Esophagus squamous epithelium (tissue), 5 donors: ENCODE measurements around the gene RASGRP2. TPM values are rescaled to one million over a fixed set of nuclear protein-coding genes. Genes with fewer than 3 reads are reported as not detected.

Experiments
- DNase-seq: peaks from one replicate; lab custom pipeline; 2025; lab: John Stamatoyannopoulos, UW
- H3K27ac ChIP-seq, 4 donors: fragments of 200-600 bp; sonication (generic); one replicate each; pipeline ENCODE4 v1.5.1; 2016 to 2019; ENCODE audit warnings: mild to moderate bottlenecking in 1 of 4
- H3K27me3 ChIP-seq, 4 donors: fragments of 200-600 bp; sonication (generic); 1 replicate in 3 of 4; 2 replicates in 1 of 4; pipeline versions ENCODE4 v1.5.1 to v1.6.0; 2017 to 2021; ENCODE audit warnings: antibody characterized with exemption in 1 of 4
- H3K36me3 ChIP-seq, 3 donors: fragments of 200-600 bp; sonication (generic); one replicate each; pipeline ENCODE4 v1.5.1; 2016 to 2019
- H3K4me1 ChIP-seq, 3 donors: fragments of 200-600 bp; sonication (generic); one replicate each; pipeline ENCODE4 v1.5.1; 2017 to 2019
- H3K4me3 ChIP-seq, 4 donors: fragments of 200-600 bp; sonication (generic); 1 replicate in 3 of 4; 2 replicates in 1 of 4; pipeline ENCODE4 v1.5.1; 2016 to 2019; ENCODE audit warnings: mild to moderate bottlenecking in 2 of 4, moderate library complexity in 1 of 4
- H3K9me3 ChIP-seq, 3 donors: fragments of 200-600 bp; sonication (generic); one replicate each; pipeline ENCODE4 v1.5.1; 2016 to 2019
- CTCF ChIP-seq, 6 experiments: fragments of 450-650 bp in 4 of 6; fragments of 200-600 bp in 2 of 6; sonication (generic) in 2 of 6; IDR thresholded peaks; one replicate each; pipeline ENCODE4 v1.5.1; 2016 to 2019; ENCODE audit warnings: antibody characterized with exemption in 6 of 6, mild to moderate bottlenecking in 4 of 6, moderate library complexity in 4 of 6
- POLR2A ChIP-seq, 4 donors: fragments of 450-650 bp; IDR thresholded peaks; one replicate each; pipeline ENCODE4 v1.6.1; 2017; ENCODE audit warnings: antibody characterized with exemption in 4 of 4, mild to moderate bottlenecking in 4 of 4, moderate library complexity in 3 of 4
- WGBS, 2 donors: methylation state at CpG; one replicate each; pipeline ENCODE4 v1.1.5; 2018; 5-methylcytosine and 5-hydroxymethylcytosine counted together
- intact Hi-C: fragments of 100-400 bp; cut with DNase I; formaldehyde crosslinking; loops from one replicate; pipeline ENCODE4 v1.15.0; 2022
- total RNA-seq, 4 donors: library from RNA; depleted of rRNA; stranded (reverse); fragments of >200 nt; gene quantifications; one replicate each; pipeline ENCODE4 v1.1.0, GENCODE V29; 2016
- donor health status: DM: yes; HTN: yes; CAD: no.

Gene RASGRP2
- total RNA-seq, 4 donors from 2014 or later: 2.6 to 13.2 (median 4.9) TPM

GRCh38 chr11:64759722-64760719 is 16.1 kb upstream of the RASGRP2 start, which contains the start of gene PYGM:
Gene PYGM, minus strand, starts transcription at chr11:64759974. Its CDS starts 76 bp downstream, at chr11:64759898.
- intact Hi-C loops: no loop called here
- no peaks in the 10 kb centered on the region for H3K27me3 ChIP-seq
- H3K9me3 ChIP-seq: no peaks in the 10 kb centered on the region
- DNase-seq: no peak
- H3K36me3 ChIP-seq: peaks cover 14 to 31% (median 21%) of the 10 kb centered on the region in 3 donors
- WGBS, 2 donors: 59 to 73% methylated on average over 7 to 10 of the region's 24 CpGs
- peaks cover 25 to 66% (median 52%) of the 10 kb centered on the region in 3 donors for H3K4me1 ChIP-seq
- H3K27ac ChIP-seq: peak within 1 kb of the TSS; percentile 37 to 85 (median 64)
- peak within 1 kb of the TSS in 3 of 4 donors; percentile 14 to 44 (median 21) for H3K4me3 ChIP-seq
- TF ChIP-seq CTCF (IDR thresholded peaks at IDR 0.05) (no peak), POLR2A (IDR thresholded peaks at IDR 0.05) (no peak)

GRCh38 chr11:64759131-64759721 is 15.3 kb upstream of the RASGRP2 start:
- no peak for DNase-seq
- intact Hi-C loops: no loop called here
- no peaks in the 10 kb centered on the region for H3K27me3 ChIP-seq
- WGBS, 2 donors: 76 to 77% methylated on average over 11 to 15 of the region's 21 CpGs
- peak overlapping the region in 3 of 4 donors; percentile 14 to 44 (median 21) for H3K4me3 ChIP-seq
- H3K9me3 ChIP-seq: no peaks in the 10 kb centered on the region
- peaks cover 23 to 59% (median 44%) of the 10 kb centered on the region in 3 donors for H3K4me1 ChIP-seq
- H3K36me3 ChIP-seq: peaks cover 7 to 23% (median 13%) of the 10 kb centered on the region in 3 donors
- H3K27ac ChIP-seq: peak overlapping the region; percentile 37 to 85 (median 64)
- TF ChIP-seq CTCF (IDR thresholded peaks at IDR 0.05) (no peak), POLR2A (IDR thresholded peaks at IDR 0.05) (no peak)

DNA sequence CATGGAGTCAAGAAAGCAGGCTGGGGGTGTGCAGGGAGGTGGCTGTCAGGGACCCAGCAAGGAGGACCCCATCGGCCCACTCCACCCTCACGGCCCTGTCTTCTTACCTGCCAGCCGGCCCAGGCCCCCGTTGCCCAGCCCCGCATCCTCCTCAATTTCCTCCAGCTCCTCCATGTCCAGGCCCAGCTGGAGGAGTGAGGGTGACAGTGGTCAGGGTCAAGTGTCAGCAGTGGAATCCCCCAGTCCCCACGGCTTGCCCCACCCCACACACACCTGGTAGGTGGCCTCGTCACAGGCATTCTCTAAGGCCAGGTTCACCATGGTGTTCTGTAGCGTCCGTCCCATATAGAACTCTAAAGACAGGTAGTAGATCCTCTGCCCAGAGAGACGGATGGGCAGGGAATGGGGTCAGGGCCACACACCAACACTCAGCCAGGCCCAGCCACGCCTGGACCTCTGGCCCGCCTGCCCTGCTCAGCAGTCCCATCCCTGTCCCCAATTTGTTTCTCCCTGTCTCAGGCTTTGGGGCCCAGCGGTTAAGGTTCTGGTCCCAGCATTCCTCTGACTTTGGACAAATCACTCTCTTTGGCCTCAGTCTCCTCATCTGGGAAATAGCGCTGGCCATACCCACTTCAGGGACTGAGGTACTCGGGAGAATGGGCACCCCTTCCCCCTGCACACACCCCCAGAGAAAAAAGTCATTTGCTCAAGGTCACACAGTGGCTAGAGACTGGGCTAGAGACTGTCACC is 14.6 kb upstream of the RASGRP2 start:
- WGBS, 2 donors: 77 to 83% methylated on average over 3 to 14 of the region's 15 CpGs
- no peak for DNase-seq
- intact Hi-C loops: no loop called here
- H3K4me3 ChIP-seq: peak overlapping the region in 1 of 4 donors; percentile 14
- H3K27me3 ChIP-seq: no peaks in the 10 kb centered on the region
- H3K27ac ChIP-seq: peak overlapping the region in 3 of 4 donors; percentile 47 to 85 (median 82)
- no peaks in the 10 kb centered on the region for H3K9me3 ChIP-seq
- peaks cover 16 to 51% (median 37%) of the 10 kb centered on the region in 3 donors for H3K4me1 ChIP-seq
- no peak for TF ChIP-seq CTCF (IDR thresholded peaks at IDR 0.05)
- TF ChIP-seq POLR2A (IDR thresholded peaks at IDR 0.05): no peak
- peaks cover 0 to 16% (median 5%) of the 10 kb centered on the region in 3 donors for H3K36me3 ChIP-seq

DNA sequence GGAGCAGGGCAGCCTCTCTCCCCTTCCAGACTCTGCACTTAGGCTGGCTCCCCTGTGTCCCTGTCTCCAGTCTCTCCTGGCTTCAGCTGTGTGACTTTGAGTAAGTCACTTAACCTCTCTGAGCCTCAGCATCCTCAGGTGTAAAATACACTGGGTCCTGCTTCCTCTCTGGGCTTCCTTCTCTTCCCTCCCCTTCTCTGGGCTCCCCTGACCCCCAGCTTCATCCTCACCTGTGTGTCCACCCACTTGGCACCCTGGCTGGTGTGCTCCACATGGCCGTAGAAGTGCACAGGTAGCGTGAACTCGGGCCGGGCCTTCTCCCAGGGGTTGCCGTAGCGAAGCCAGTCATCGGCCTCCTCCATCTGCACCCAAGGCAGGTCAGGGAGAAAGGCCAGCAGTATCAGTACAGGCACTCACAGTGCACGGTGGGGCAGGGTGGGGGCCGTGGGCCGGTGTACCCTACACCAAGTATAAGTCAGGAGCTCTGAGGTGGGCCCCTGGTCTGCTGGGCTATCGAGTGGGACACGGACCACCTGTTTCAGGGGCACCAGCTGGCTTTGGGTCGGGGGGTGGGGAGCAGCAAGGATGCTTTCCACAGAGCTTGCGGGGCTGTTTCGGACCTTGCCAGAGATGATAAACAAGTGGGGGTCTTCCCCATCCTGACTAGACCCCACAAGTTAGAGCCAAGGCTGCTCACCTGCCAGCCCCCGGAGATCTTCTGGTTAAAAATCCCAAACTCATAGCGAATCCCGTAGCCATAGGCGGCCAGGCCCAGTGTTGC is 13.8 kb upstream of the RASGRP2 start:
- Histone ChIP-seq H3K27me3 (no peaks in the 10 kb centered on the region), H3K9me3 (no peaks in the 10 kb centered on the region), H3K36me3 (peaks cover 0 to 8% (median 0%) of the 10 kb centered on the region in 3 donors), H3K4me1 (peaks cover 9 to 44% (median 29%) of the 10 kb centered on the region in 3 donors), H3K27ac (no peak overlapping the region), H3K4me3 (no peak overlapping the region)
- TF ChIP-seq CTCF (IDR thresholded peaks at IDR 0.05) (no peak), POLR2A (IDR thresholded peaks at IDR 0.05) (no peak)
- WGBS, 2 donors: 85 to 87% methylated on average over 3 of the region's 19 CpGs
- no peak for DNase-seq
- intact Hi-C loops: no loop called here
